Measurements from ENCODE around the gene DNAH3. TPM values are rescaled to one million over a fixed set of nuclear protein-coding genes. Genes with fewer than 3 reads are reported as not detected.

DNAH3 gene
- total and polyA plus RNA-seq, 2 experiments from 2014 or later, result 0.70 to 1.3 TPM

DNA sequence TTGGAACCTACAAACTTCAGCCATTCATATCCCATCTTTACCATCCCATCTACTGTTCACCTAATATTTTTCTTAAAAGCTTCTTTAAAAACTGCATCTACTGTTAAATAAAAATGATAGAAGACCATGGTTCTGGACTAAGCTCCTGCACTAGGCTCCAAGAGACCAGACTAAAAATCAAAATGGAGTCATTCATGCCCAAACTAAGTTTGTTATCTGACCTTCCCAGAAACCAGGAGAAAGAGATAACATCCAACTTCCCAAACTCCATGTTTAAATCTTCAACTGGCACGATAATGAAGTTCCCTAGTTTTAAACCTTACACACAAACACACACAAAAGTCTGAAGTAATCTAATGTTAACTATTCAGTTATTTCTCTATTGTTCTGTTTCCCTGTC is 264.3 kb downstream of the DNAH3 start (continued):
- TF ChIP-seq, protein P1, sequence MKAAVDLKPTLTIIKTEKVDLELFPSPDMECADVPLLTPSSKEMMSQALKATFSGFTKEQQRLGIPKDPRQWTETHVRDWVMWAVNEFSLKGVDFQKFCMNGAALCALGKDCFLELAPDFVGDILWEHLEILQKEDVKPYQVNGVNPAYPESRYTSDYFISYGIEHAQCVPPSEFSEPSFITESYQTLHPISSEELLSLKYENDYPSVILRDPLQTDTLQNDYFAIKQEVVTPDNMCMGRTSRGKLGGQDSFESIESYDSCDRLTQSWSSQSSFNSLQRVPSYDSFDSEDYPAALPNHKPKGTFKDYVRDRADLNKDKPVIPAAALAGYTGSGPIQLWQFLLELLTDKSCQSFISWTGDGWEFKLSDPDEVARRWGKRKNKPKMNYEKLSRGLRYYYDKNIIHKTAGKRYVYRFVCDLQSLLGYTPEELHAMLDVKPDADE (IDR thresholded peaks at IDR 0.05), result no peak

DNA sequence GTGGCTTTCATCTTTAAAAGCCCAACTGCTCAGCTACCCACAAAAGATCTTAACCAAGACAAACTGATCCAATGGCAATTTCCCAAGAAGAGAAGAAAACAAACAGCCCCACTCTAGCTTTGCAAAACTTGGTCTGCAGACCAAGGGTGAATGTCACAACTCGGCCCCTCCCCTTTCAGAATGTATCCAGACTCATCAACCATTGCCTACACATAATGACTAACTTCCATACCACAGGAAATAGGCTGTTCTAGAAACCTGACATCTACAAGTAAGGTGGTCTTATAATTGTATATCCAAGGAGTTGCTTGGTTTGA is 266.4 kb downstream of the DNAH3 start:
- Mint-ChIP-seq H3K4me3 (no peak overlapping the region), H3K9me3 (no peaks in the 10 kb centered on the region), H3K27me3 (ENCODE audit: insufficient read depth, low read depth, poor library complexity) (peaks cover 3% of the 10 kb centered on the region), H3K36me3 (ENCODE audit: low read depth) (peaks cover 3% of the 10 kb centered on the region; the same call in 1 of the 3 replicates), H3K27ac (no peak overlapping the region), H3K4me1 (peaks cover 11% of the 10 kb centered on the region; the same call in 2 of the 3 replicates)
- H4K20me1 ChIP-seq (replicated peaks; ENCODE audit: insufficient read depth), result no peaks in the 10 kb centered on the region; the same call in 1 of the 2 replicates
- no peak for TF ChIP-seq EZH2 (IDR thresholded peaks at IDR 0.05; ENCODE audit: low read depth, unreplicated experiment)
- TF ChIP-seq POLR2AphosphoS5 (IDR thresholded peaks at IDR 0.05; ENCODE audit: low read depth), result no peak
- no peak for TF ChIP-seq STAT1 (IDR thresholded peaks at IDR 0.05; ENCODE audit: unreplicated experiment)
- TF ChIP-seq, protein P2, sequence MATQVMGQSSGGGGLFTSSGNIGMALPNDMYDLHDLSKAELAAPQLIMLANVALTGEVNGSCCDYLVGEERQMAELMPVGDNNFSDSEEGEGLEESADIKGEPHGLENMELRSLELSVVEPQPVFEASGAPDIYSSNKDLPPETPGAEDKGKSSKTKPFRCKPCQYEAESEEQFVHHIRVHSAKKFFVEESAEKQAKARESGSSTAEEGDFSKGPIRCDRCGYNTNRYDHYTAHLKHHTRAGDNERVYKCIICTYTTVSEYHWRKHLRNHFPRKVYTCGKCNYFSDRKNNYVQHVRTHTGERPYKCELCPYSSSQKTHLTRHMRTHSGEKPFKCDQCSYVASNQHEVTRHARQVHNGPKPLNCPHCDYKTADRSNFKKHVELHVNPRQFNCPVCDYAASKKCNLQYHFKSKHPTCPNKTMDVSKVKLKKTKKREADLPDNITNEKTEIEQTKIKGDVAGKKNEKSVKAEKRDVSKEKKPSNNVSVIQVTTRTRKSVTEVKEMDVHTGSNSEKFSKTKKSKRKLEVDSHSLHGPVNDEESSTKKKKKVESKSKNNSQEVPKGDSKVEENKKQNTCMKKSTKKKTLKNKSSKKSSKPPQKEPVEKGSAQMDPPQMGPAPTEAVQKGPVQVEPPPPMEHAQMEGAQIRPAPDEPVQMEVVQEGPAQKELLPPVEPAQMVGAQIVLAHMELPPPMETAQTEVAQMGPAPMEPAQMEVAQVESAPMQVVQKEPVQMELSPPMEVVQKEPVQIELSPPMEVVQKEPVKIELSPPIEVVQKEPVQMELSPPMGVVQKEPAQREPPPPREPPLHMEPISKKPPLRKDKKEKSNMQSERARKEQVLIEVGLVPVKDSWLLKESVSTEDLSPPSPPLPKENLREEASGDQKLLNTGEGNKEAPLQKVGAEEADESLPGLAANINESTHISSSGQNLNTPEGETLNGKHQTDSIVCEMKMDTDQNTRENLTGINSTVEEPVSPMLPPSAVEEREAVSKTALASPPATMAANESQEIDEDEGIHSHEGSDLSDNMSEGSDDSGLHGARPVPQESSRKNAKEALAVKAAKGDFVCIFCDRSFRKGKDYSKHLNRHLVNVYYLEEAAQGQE (IDR thresholded peaks at IDR 0.05; ENCODE audit: unreplicated experiment), result no peak
- no peak for TF ChIP-seq JUNB (IDR thresholded peaks at IDR 0.05; ENCODE audit: unreplicated experiment)
- TF ChIP-seq, protein P3, sequence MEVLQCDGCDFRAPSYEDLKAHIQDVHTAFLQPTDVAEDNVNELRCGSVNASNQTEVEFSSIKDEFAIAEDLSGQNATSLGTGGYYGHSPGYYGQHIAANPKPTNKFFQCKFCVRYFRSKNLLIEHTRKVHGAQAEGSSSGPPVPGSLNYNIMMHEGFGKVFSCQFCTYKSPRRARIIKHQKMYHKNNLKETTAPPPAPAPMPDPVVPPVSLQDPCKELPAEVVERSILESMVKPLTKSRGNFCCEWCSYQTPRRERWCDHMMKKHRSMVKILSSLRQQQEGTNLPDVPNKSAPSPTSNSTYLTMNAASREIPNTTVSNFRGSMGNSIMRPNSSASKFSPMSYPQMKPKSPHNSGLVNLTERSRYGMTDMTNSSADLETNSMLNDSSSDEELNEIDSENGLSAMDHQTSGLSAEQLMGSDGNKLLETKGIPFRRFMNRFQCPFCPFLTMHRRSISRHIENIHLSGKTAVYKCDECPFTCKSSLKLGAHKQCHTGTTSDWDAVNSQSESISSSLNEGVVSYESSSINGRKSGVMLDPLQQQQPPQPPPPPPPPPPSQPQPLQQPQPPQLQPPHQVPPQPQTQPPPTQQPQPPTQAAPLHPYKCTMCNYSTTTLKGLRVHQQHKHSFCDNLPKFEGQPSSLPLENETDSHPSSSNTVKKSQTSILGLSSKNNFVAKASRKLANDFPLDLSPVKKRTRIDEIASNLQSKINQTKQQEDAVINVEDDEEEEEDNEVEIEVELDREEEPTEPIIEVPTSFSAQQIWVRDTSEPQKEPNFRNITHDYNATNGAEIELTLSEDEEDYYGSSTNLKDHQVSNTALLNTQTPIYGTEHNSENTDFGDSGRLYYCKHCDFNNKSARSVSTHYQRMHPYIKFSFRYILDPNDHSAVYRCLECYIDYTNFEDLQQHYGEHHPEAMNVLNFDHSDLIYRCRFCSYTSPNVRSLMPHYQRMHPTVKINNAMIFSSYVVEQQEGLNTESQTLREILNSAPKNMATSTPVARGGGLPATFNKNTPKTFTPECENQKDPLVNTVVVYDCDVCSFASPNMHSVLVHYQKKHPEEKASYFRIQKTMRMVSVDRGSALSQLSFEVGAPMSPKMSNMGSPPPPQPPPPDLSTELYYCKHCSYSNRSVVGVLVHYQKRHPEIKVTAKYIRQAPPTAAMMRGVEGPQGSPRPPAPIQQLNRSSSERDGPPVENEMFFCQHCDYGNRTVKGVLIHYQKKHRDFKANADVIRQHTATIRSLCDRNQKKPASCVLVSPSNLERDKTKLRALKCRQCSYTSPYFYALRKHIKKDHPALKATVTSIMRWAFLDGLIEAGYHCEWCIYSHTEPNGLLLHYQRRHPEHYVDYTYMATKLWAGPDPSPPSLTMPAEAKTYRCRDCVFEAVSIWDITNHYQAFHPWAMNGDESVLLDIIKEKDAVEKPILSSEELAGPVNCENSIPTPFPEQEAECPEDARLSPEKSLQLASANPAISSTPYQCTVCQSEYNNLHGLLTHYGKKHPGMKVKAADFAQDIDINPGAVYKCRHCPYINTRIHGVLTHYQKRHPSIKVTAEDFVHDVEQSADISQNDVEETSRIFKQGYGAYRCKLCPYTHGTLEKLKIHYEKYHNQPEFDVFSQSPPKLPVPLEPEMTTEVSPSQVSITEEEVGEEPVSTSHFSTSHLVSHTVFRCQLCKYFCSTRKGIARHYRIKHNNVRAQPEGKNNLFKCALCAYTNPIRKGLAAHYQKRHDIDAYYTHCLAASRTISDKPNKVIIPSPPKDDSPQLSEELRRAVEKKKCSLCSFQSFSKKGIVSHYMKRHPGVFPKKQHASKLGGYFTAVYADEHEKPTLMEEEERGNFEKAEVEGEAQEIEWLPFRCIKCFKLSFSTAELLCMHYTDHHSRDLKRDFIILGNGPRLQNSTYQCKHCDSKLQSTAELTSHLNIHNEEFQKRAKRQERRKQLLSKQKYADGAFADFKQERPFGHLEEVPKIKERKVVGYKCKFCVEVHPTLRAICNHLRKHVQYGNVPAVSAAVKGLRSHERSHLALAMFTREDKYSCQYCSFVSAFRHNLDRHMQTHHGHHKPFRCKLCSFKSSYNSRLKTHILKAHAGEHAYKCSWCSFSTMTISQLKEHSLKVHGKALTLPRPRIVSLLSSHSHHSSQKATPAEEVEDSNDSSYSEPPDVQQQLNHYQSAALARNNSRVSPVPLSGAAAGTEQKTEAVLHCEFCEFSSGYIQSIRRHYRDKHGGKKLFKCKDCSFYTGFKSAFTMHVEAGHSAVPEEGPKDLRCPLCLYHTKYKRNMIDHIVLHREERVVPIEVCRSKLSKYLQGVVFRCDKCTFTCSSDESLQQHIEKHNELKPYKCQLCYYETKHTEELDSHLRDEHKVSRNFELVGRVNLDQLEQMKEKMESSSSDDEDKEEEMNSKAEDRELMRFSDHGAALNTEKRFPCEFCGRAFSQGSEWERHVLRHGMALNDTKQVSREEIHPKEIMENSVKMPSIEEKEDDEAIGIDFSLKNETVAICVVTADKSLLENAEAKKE (CRISPR knock-in tag; IDR thresholded peaks at IDR 0.05), result no peak
- TF ChIP-seq ZNF331 (CRISPR knock-in tag; IDR thresholded peaks at IDR 0.05; ENCODE audit: low read depth), result no peak
- TF ChIP-seq NANOG (IDR thresholded peaks at IDR 0.05; ENCODE audit: borderline replicate concordance), result no peak
- no peaks in the 10 kb centered on the region for H3K9me2 ChIP-seq (ENCODE audit: insufficient read depth)
- H3K4me2 ChIP-seq, result no peak overlapping the region
- peaks cover 95% of the 10 kb centered on the region for H3K79me2 ChIP-seq (replicated peaks; ENCODE audit: insufficient read depth)
- H2AFZ ChIP-seq, result no peak overlapping the region
- peaks cover 10% of the 10 kb centered on the region; the same call in 1 of the 2 replicates for H3K4me1 ChIP-seq (ENCODE audit: insufficient read depth)
- DNase-seq (ENCODE audit: low spot score) (no peak), ATAC-seq (no peak)
- H3K27ac ChIP-seq (ENCODE audit: low read depth), result no peak overlapping the region
- no peak overlapping the region for H3K4me3 ChIP-seq
- H3K36me3 ChIP-seq (ENCODE audit: insufficient read depth), result no peaks in the 10 kb centered on the region
- no peaks in the 10 kb centered on the region for H3K27me3 ChIP-seq (ENCODE audit: insufficient read depth)
- H3F3A ChIP-seq (replicated peaks; ENCODE audit: low read depth), result no peaks in the 10 kb centered on the region

Measured in GM23338 (cell line).